LNCAP (cell line): ENCODE data around the gene CAMTA1.

Experiments used
- TF ChIP-seq, protein P1 (sequence below): fragments of 450-650 bp; IDR thresholded peaks from 2 replicates; pipeline ENCODE4 v1.5.1; 2017; ENCODE audit warnings: mild to moderate bottlenecking

Gene CAMTA1

GRCh38 chr1:7513081-7513480 is 727.8 kb downstream of the CAMTA1 start:
- TF ChIP-seq, protein P1, sequence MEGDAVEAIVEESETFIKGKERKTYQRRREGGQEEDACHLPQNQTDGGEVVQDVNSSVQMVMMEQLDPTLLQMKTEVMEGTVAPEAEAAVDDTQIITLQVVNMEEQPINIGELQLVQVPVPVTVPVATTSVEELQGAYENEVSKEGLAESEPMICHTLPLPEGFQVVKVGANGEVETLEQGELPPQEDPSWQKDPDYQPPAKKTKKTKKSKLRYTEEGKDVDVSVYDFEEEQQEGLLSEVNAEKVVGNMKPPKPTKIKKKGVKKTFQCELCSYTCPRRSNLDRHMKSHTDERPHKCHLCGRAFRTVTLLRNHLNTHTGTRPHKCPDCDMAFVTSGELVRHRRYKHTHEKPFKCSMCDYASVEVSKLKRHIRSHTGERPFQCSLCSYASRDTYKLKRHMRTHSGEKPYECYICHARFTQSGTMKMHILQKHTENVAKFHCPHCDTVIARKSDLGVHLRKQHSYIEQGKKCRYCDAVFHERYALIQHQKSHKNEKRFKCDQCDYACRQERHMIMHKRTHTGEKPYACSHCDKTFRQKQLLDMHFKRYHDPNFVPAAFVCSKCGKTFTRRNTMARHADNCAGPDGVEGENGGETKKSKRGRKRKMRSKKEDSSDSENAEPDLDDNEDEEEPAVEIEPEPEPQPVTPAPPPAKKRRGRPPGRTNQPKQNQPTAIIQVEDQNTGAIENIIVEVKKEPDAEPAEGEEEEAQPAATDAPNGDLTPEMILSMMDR = no peak

- TF ChIP-seq, protein P1 = no peak
Observed at GRCh38 chr1:7515175-7515574, 729.9 kb downstream of the CAMTA1 start.

DNA sequence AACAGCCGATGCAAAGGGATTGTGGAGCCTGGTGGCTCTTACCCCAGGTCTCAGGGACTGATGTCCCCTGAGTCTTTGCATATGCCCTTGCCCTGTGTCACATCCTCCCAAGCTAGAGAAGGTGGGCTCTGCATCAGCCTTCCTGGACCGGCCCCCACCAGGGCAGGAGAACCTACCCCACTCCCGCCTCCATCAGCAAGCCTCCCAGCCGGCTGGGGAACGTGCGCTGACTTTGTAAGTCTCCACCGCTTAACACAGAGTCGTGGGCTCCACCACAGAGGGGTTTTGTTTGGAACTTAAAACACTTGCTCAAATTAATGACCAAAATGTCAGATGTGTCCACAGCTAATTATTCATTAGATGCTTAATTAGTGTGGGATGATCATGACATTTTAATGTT is 730.6 kb downstream of the CAMTA1 start:
- TF ChIP-seq, protein P1 = no peak

DNA sequence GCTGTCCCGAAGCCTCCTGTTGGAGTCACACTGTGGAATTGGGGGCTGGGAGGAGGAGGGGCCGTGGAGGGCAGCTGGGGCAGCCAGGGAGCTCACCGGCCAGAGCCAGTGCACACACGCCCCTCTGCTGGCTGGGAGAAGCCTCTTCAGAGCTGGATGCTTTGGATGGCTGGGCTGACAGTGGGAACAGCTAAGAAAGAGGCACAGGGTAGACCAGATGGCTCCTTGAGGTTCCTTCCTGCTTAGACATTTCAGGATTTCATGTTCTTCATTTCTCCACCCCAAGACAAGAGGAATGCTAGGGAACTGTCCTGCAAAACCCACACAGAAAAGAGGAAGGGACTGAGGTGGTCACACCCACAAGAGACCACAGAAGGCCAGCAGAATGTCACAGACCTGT is 731.1 kb downstream of the CAMTA1 start:
- TF ChIP-seq, protein P1 = no peak

GRCh38 chr1:7516929-7517328 is 731.7 kb downstream of the CAMTA1 start:
- TF ChIP-seq, protein P1 = no peak

GRCh38 chr1:7517611-7518330 is 732.5 kb downstream of the CAMTA1 start:
- TF ChIP-seq, protein P1 = no peak

DNA sequence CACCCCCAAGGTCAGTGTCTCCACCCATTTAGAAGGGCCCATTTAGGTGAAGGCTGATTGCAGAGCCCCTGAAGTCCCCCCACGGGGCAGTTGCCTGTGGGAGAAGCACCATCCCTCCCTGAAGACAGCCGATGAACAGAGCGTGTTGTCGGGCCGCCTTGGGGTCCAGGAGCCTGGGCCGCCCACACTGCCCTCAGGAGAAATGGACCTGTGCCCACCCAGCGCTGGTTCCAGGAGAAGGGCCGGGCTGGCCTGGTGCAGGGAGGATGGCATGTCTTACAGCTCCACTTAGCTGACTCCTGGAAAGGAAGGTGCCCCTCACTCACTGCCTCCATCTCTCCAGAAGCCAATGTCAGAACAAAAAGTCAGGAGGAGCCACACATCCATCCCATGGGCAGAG is 733.2 kb downstream of the CAMTA1 start:
- TF ChIP-seq, protein P1 = no peak
